ENCODE results near the gene DRAXIN.

GRCh38 chr1:11668516-11668915, 23.0 kb upstream of the DRAXIN start:
- no peak for TF ChIP-seq SCRT2 (tag by site-specific recombination; IDR thresholded peaks at IDR 0.05)
- TF ChIP-seq ZNF391 (tag by site-specific recombination; IDR thresholded peaks at IDR 0.05; ENCODE audit: borderline replicate concordance, low read depth), result no peak
- no peak for TF ChIP-seq ZNF629 (tag by site-specific recombination; IDR thresholded peaks at IDR 0.05)
- TF ChIP-seq ZBTB1 (tag by site-specific recombination; IDR thresholded peaks at IDR 0.05), result no peak

Measured in HEK293 (cell line).